A673 (cell line): Measurements from ENCODE around the gene ATP8B1. TPM values are rescaled to one million over a fixed set of nuclear protein-coding genes. Genes with fewer than 3 reads are reported as not detected.

Experiments
- BruUV-seq: library from RNA; stranded (reverse); fragments of 400-500 nt; replicated peaks from 2 replicates; lab custom pipeline; 2021; lab: Mats Ljungman, UMichigan
- CTCF ChIA-PET: fragments of 300-600 bp; sonication (Branson Sonifier 250); formaldehyde crosslinking; loops from one replicate; lab custom pipeline; 2022; ENCODE audit warnings: antibody characterized with exemption; lab: Charles Lee
- POLR2A ChIA-PET: fragments of 300-600 bp; sonication (Branson Sonifier 250); formaldehyde crosslinking; loops from one replicate; lab custom pipeline; 2022; ENCODE audit warnings: antibody characterized with exemption; ENCODE audit not compliant: low non-redundant PET; lab: Charles Lee
- DNase-seq: peaks from one replicate; pipeline ENCODE4 v3.0.0-alpha.2; 2015; ENCODE audit warnings: low spot score
- H3K27ac ChIP-seq: fragments of 200-600 bp; sonication (generic); 2 replicates; pipeline ENCODE4 v1.5.1; 2016; ENCODE audit warnings: mixed run types, low read depth, mild to moderate bottlenecking, mixed read lengths, antibody characterized with exemption, low read length; ENCODE audit not compliant: poor library complexity, severe bottlenecking
- H3K27me3 ChIP-seq: fragments of 200-600 bp; sonication (generic); replicated peaks from 2 replicates; pipeline ENCODE4 v1.6.1; 2017; ENCODE audit warnings: mixed run types, low read depth, mild to moderate bottlenecking, mixed read lengths, antibody characterized with exemption, low read length; ENCODE audit not compliant: insufficient read depth, poor library complexity
- H3K36me3 ChIP-seq: fragments of 200-600 bp; sonication (generic); 2 replicates; pipeline ENCODE4 v1.6.1; 2016; ENCODE audit warnings: mixed run types, mild to moderate bottlenecking, mixed read lengths, antibody characterized with exemption, low read length; ENCODE audit not compliant: insufficient read depth, poor library complexity, severe bottlenecking
- H3K4me1 ChIP-seq: fragments of 200-600 bp; sonication (generic); 2 replicates; pipeline ENCODE4 v1.6.1; 2017; ENCODE audit warnings: mixed run types, mild to moderate bottlenecking, mixed read lengths, antibody characterized with exemption, low read length; ENCODE audit not compliant: insufficient read depth, poor library complexity, severe bottlenecking
- H3K4me3 ChIP-seq: fragments of 200-600 bp; sonication (generic); 2 replicates; pipeline ENCODE4 v1.5.1; 2016; ENCODE audit warnings: low read depth, mixed run types, mild to moderate bottlenecking, mixed read lengths, low read length; ENCODE audit not compliant: poor library complexity, severe bottlenecking
- H3K9me3 ChIP-seq: fragments of 200-600 bp; sonication (generic); 2 replicates; pipeline ENCODE4 v1.6.1; 2016; ENCODE audit warnings: mixed run types, low read depth, mild to moderate bottlenecking, mixed read lengths, antibody characterized with exemption, low read length; ENCODE audit not compliant: poor library complexity, severe bottlenecking
- CTCF ChIP-seq: fragments of 300-800, 200-600 bp; sonication (generic); conservative IDR thresholded peaks from 2 replicates; pipeline ENCODE4 v1.5.1; 2017; ENCODE audit warnings: low read depth, mild to moderate bottlenecking, antibody characterized with exemption, low read length, moderate library complexity, mixed read lengths
- EZH2 ChIP-seq: fragments of 200-600 bp; sonication (generic); IDR thresholded peaks from 2 replicates; pipeline ENCODE4 v1.6.1; 2017; ENCODE audit warnings: borderline replicate concordance, low read depth, mild to moderate bottlenecking, mixed read lengths, antibody characterized with exemption, low read length; ENCODE audit not compliant: poor library complexity, severe bottlenecking
- intact Hi-C: fragments of 100-400 bp; cut with micrococcal nuclease; formaldehyde crosslinking; loops from one replicate; pipeline ENCODE4 v1.10.0; 2022; ENCODE audit not compliant: unreplicated experiment
- total RNA-seq: library from RNA; stranded (reverse); gene quantifications from 2 replicates; pipeline ENCODE4 v1.2.3, GENCODE V29; 2021

Gene ATP8B1
- total RNA-seq, 1 experiment from 2014 or later = 35.6 TPM

- POLR2A ChIA-PET = no interaction called here
- H3K36me3 ChIP-seq = peaks cover 64% of the 10 kb centered on the region
- no peak for DNase-seq
- H3K4me1 ChIP-seq = no peaks in the 10 kb centered on the region
- H3K9me3 ChIP-seq = no peaks in the 10 kb centered on the region
- intact Hi-C loops = no loop called here
- H3K4me3 ChIP-seq = no peak overlapping the region
- no peak overlapping the region for H3K27ac ChIP-seq
- no peak for TF ChIP-seq CTCF
- CTCF ChIA-PET = no interaction called here
- H3K27me3 ChIP-seq = no peaks in the 10 kb centered on the region
- BruUV-seq = no TSS peak
Measured at GRCh38 chr18:57687970-57688369, 115.1 kb downstream of the ATP8B1 start.

GRCh38 chr18:57683470-57683869 is 119.6 kb downstream of the ATP8B1 start:
- Histone ChIP-seq H3K36me3 (peaks cover 51% of the 10 kb centered on the region), H3K9me3 (no peaks in the 10 kb centered on the region), H3K27ac (no peak overlapping the region), H3K4me3 (no peak overlapping the region), H3K27me3 (no peaks in the 10 kb centered on the region), H3K4me1 (no peaks in the 10 kb centered on the region)
- intact Hi-C loops = no loop called here
- CTCF ChIA-PET = no interaction called here
- DNase-seq = no peak
- POLR2A ChIA-PET = interaction anchor here (0.6 kb wide), 1 partner anchor 90 kb away, joined by 3 read pairs; no protein-coding TSS in a partner anchor
- TF ChIP-seq CTCF = no peak
- TF ChIP-seq EZH2 = no peak
- no TSS peak for BruUV-seq

GRCh38 chr18:57677262-57678211 is 125.6 kb downstream of the ATP8B1 start:
- Histone ChIP-seq H3K4me3 (no peak overlapping the region), H3K4me1 (no peaks in the 10 kb centered on the region), H3K27ac (no peak overlapping the region), H3K36me3 (peaks cover 47% of the 10 kb centered on the region), H3K27me3 (no peaks in the 10 kb centered on the region), H3K9me3 (peaks cover 4% of the 10 kb centered on the region)
- no peak for DNase-seq
- POLR2A ChIA-PET = no interaction called here
- TF ChIP-seq EZH2 (no peak), CTCF (no peak)
- intact Hi-C loops = no loop called here
- CTCF ChIA-PET = no interaction called here
- BruUV-seq = no TSS peak
